Left hindlimb (tissue), 1 donor: ENCODE data around the gene NTRK3.

Experiments used
- DNase-seq: peaks from one replicate; pipeline ENCODE4 v3.0.0-alpha.2; 2018

The NTRK3 gene

DNA sequence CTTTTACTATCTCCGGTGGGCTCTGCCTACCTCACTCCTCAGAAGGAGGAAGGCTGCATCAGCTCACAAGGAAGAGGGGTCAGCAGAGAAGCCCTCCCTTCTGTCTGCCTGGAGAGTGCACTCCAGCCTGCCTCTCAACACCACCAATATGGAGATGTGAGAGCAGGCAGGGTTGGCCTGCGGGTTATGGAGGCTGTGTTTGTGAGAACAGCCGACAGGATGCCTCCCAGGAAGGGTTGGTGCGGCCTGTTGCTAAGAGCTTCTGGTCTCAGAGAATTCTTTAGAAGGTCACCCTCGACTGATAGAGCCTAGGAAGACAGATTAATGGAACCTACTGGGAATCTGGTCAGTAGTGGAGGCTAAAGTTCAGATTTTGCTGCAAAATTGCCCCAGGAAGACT, 326.1 kb downstream of the NTRK3 start:
- DNase-seq, result no peak

DNA sequence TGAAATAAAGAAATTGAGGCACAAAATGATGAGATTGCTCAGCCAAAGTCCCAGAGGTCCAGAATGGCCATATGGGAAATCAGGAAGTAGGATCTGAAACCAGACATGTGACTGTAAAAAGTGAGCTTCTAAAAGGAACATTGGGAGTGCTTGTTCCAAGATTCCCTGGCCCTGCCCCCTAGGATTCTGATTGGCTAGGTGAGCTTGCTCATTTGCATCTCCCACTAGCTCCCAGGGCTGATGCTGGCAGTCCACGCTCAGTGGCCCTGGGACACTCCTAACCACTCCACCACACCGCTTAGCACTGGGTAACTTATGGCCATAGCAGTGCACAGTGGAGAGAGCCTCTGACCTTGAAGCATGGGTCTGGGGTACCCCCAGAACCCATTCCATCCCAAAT, 326.7 kb downstream of the NTRK3 start:
- no peak for DNase-seq

DNA sequence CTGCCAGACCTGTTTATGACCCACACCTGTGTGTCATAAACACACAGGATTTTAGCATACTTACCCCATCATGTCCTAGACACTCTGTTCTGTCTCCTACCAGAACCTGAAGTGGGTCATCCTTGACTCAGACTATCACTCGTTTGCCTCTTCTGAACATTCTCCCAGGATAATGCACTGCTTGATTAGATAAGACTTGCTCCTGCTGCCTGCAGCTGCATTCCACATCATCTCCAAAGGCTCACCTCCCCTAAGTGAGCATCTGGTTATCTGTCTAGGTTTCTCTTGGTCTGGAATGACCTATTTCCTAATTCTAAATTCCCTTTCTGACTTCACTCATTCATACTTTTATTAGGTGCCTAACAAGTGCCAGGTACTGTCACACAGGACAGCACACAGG, 332.1 kb downstream of the NTRK3 start:
- DNase-seq, result no peak

DNA sequence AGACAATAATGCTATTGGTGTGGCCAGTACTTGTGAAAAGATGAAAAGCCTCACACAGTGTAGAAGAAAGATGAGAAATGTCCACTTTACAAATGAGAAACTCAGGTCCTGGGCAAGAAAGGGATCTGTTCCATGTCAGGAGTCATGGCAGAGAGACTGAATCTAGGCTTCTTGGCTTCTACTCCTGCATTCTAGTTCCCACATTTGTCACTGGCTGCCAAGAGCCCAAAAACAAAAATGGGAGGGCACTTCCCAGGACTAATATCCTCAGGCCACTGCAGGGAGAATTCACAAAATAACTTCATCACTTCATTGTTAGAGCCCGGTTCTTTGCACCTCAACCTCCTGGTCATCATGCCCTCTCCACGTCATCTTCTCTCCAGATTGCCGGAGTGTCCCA, 337.5 kb downstream of the NTRK3 start:
- DNase-seq, result no peak

DNA sequence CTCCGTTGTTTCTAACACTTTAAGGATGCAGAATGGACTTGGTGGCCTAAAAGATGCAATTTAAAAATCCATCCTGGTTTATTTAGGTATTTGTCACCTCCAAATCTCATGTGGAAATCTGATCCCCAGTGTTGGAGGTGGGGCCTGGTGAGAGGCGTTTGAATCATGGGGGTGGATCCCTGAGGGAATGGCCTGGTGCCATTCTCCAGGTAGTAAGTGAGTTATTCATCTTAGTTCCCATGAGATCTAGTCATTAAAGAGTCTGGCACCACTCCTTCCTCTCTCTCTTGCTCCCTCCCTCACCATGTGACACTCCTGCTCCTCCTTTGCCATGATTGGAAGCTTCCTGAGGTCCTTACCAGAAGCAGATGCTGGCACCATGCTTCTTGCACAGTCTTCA, 339.1 kb downstream of the NTRK3 start:
- DNase-seq, result no peak

DNA sequence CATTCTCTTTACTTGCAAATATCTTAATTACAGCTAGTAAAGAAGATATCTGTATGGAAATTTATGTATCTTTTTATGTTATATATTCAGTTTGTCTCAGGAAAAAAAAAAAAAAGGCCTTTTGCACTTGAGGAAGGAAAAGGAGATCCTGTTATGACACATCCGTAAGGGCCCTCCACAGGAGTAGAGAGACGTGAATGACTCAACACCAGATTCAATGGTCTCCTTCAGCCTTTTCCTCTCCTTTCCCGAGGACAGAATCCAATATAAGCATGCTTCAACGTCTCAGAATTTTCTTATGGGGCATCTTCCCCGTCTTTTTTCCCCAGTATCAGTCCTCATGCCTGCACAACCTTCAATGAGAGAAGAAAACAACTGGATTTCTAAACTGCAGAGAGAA, 340.3 kb downstream of the NTRK3 start:
- no peak for DNase-seq

DNA sequence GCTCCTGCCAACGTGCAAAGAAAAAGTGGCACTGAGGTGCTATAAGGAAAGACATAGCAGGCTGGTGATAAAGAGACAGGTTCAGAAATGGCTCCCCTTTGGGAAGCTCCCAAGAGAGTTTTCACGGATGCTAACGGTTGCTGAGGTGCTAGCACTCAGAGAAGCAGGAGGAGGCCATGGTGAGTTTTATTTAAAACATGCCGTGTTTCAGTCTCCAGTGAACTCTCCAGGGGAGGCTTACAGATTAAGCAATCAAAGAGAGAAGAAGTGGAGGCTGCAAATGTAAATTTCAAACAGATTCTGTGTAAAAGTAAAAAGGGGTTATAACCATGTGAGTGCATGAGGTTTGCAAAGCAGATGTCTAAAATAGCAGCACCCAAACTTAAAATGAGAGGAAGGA, 346.2 kb downstream of the NTRK3 start:
- DNase-seq, result no peak

DNA sequence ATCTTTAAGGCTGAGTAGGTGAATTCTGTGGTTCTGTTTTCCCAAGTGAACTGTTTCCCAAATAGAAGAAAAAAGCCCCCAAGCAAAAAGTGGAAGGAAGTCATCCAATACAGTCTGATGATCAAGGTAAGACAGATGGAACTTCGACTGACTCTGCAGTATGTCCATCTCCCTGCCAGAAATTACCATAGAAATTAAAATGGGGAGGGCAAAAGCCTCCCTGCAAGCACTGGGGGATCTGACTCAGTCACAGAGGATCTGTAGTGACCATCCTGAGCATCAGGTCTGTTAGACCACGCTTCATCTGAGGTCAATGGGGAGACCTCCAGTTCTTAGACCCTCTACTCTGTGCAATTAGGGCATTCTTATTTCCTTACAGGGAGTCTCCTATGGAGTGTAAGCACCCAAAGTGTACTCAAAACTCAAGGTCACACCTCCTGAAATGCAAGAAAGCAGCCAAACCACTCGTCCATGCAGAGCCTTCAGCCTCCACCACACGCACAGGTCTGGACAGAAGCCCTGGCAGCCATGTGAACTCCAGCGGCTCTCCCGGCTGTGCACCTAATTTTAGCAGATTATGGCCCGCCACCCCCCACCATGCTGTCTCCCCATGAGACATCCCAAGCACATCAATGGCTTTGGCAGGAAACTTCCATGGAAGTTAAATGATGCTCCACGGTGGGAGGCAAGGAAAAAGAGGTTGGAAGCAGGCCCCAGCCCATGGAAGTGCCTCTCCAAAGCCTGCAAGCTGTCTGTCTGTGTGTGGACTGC, 348.7 kb downstream of the NTRK3 start:
- no peak for DNase-seq

DNA sequence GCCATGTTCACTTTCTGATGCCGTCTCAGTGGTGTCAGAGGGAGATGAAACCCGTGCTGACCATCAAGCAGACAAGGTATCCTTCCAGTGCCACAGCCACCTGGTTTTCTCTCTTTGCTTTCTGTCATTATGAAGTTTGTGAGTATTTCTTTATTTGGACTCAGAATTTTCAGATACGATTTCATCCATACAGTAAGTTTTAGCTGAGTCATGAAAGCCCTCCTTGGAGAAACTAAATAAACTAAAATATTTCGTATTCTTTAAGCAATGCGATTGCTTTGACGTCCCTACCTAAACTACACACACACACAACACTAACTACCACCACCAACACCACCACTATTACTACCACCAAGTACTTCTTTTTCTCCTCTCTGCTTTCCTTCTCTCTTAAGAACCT, 350.1 kb downstream of the NTRK3 start:
- DNase-seq, result no peak

DNA sequence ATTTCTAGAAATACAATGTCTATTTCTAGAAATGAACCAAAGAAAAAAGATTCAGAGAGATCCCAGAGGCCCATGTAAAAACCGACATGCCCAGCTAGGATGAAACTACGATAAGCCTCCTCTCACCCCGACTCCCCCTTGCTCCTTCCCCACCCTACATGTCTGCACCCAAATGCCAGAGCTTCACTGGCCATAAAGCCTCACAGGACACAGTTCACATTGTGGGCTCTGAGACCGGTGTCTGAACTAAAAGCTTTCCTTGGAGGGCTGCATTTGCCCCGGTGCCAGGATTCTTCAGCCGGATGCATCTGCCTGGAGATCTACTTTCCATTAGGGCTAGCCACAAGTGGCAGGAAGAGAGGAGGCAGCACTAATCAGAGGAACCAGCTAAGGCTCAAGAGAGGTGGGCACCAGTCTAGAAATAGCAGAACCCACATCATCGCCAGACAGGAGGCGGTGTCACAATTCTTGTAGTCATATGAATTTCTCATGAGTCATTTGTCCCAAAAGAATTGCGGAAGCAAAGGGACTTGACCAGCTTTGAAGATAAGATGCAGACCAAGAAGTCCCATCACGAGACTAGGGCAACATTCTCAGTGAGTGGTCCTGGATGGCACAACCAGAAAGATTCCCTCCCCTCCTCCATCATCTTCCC, 353.6 kb downstream of the NTRK3 start:
- no peak for DNase-seq

DNA sequence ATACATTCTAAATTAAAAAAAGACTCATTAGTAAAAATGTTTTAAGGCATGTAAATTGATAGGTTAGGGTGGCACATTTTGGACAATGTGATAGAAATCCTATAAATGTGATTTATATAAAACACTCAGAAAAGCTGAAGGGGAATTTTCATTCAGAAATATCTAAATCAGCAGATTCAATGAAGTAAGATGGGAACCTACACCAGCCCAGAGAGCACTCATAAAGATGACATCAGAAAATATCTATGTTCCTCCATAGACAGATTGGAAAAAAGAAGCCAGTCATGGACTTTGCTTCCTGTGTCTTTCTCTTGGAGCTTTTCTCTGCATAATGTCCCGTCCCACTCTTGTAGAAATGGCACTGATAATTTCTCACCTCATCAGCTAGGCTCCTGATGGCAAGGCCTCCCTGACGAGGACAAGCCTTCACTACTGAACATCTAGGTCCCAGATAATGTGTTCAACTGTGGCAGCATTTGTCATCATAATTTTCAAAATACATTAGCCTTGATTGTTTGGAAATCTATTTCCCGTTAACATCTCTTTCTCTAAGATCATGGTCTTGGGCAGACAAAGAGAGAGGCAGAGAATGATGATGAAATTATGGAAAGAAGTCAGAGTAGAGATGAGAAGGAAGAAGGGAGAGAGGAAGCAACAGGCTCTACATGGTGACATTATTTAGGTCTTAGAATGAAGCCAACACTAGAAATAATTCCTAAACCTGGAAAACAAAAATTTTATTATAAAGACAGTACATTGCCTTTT, 354.4 kb downstream of the NTRK3 start:
- DNase-seq, result no peak

DNA sequence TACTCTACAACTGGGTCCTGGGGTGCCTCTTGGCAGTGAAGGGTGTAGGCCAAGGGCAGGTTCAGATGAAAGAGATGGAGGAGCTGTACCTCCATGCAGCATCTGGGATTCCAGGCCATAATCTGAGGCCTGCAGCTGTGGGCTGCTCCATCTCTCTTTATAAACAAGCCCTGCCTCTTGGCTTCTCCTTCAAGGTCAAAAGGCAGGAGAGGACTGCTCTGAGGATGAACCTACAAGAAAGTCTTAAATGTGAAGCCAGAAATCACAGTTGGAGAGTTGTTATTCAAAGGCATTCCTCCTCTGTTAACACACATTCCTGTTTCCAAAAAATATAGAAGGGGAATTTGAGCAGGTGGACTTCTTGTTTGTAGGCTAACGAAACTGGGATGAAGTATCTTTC, 355.5 kb downstream of the NTRK3 start:
- DNase-seq, result no peak

DNA sequence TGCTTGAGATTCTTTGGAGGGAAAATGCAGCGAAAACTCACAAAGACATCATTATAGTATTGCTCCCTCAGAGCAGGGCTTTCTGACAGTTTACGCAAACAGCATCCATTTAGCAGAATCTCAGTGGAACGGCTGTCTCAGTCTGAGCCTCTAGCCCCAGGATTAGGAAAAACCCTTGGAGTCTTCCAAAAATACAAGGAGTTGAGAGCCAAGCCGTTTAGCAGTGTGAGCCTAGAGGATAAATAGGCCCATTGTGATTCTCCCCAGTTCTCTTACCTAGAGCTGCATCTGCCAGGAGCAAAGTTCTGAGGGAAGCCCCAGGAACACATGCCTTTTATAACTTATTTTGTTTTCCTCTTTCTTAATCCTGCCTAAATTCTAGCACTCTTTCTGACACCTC, 359.6 kb downstream of the NTRK3 start:
- peak; percentile 39 for DNase-seq

DNA sequence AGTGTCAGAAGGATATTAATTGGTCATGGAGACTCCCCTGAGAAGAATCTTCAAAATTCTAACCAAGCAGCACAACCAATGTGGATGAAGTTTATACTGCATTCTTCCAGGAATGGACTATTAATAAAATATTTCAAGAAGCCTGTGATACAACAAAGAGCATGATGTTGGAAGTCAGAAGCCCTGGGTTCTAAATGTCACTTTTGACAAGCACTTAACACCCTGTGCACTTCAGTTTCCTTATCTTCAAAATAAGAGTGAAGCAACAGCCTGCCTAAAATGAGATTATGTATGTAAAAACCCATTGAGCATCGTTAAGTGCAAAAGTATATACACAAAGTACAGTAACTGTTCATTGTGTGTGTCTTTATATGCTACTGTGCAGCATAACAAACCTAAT, 369.4 kb downstream of the NTRK3 start:
- no peak for DNase-seq

DNA sequence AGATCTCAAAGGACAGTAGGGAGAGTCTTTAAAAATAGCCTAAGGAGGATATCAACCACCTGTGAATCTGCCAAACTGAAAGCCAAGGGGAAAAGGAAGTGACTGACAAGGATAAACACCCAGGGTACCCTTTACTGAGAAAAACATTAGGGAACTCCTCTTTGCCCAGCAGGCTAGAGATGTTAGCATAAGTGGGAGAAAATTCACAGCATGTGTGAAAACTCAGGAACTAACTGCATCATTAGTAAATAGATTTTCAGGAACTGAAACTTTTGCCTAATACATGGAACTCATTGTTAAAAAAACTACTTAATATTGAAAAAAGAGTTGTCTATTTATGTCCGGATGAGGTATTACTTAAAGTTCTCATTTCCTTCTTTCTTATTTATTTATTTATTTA, 375.5 kb downstream of the NTRK3 start:
- no peak for DNase-seq

DNA sequence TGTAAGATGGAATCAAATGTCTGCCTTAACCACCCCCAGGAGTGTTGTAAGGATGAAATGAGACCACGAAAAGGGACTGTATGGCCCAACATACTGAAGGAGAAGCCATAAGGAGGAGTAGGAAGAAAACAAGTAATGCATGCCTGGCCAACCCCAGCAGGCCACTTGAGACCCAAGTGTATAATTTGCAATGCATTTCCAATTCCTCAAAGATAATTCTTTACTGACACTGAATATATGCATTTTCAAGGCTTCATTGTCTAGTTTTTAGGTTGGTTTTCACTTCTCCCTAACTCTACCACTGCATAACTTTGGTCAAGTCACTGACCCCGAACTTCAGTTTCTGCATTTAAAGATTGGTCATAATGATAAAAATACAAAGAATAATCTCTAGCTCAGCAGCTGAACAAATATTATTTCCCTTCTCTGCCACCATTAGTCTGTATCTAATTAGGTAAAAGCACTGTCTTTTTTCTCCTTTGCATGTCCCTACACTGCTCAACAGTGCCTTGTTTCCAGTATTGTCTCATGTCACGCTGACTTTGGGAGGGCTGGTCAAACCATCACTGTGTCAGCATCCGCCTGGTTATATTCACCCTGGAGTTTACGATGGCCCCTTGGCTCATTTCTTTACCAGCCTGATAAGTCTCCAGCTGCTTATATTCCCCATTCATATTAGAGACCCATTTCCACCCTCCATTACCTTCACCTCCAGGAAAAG, 378.6 kb downstream of the NTRK3 start:
- DNase-seq, result no peak

DNA sequence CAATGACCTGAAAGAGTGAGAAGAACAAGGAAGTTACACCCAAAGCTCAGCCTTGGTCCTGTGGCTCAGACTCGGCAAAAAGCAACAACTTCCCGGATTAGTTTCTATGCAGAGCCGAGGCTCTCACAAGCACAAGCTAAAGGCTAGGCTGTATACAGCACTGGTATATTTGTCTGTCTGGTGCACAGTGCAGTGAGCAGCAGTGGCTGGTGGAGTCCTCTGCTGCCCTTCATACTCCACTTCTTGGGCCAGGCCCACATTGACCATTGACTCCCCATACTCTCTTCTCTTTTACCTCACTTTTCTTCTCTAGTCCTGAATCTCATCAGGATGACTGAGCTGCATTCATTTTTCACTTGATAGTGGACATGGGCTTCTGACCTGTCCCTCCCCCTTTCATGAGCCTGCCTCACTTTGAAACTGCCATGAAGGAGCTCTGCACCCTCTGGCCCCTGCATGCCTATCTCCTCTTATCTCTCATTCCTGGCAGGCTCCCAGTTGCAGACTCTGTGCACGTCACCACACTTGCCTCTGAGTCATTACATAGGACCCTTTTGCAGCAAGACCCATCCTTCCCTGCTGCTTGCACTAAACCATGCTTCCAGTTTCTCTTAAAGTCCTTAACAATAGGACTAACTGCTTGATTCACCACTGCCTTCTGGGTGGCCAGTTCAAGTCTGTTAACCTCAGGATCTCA, 379.3 kb downstream of the NTRK3 start:
- DNase-seq, result no peak

DNA sequence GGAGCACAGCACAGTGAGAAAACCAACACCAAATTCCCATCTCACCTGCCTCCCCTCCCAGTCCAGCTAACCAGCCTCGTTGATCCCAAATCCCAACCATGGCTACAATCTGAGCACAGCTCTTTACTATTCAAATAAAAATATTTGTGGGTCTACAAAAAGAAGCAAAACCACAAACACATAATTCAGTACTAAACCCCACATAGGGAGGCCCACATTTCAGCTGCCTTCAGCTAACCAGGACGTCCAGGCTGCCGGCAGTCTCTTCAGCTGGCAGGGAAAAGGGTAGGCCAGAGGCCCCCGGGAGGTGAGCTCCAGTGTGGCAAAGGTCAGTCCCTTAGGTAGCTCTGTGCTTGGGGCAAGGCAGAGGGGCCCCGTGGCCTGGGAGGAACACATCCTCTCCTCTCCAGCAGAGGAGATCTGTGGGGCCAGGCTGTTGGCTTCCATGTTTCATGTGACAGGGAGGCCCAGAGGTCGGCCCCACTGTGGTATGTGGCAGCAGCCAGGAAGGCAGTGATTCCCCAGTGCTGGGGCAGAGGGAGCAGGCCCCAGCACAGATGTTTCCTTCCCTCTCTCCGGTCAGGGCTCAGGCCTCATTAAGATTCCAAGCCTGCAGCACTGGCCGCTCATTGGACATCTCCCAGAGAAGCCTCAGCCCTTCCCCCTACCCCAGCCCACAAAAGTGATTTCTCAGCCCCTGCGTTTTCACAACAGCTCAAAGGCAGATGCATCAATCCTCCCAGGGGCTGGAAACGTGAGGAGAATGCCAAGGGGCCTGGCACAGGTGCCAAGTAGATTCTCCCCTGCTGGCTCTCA, 381.4 kb downstream of the NTRK3 start:
- peak; percentile 44 for DNase-seq

DNA sequence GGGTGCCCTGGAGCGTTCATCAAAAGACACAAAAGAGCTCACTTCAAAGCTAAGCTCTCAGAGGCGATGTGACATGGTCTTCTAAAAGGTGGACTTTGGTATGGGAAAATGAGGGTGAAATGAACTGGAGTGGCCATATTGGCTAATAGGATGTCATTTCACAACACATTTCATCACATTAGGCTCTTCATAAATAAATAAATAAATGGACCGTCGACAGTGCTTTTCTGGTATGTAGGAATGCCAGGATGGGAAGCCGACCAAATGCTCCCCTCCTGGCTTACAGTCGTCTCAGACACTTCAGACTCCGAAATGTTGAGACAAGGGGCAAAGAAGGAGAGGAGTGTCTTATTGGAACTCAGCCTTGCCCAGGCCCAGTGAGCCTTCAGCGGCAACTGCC, 383.0 kb downstream of the NTRK3 start:
- no peak for DNase-seq

DNA sequence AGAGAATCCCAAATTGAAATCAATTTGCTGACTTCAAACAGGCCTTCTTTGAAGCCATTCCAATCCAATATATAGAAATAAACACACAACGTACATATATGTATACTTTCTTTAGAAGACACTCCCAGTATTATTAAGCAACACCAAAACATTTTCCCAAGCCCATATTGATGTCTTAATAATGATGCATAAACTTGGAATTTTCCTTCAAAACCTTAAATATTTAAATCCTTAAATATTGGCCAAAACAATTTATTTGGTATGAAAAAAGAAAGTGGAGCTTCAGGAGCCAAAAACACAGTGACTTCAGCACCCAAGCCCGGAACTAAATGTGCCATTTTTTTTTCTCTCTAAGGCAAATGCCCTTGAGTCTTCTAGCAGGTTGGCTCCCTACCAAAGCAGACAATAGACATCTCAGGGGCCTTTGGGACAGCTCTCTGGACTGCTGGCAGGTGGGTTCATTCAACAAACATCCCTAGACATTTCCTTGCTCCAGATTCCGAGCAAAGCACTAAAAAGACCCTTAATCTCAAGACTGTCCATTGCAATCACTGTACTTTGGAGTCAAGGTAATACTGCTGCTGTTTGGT, 384.7 kb downstream of the NTRK3 start:
- DNase-seq, result no peak

DNA sequence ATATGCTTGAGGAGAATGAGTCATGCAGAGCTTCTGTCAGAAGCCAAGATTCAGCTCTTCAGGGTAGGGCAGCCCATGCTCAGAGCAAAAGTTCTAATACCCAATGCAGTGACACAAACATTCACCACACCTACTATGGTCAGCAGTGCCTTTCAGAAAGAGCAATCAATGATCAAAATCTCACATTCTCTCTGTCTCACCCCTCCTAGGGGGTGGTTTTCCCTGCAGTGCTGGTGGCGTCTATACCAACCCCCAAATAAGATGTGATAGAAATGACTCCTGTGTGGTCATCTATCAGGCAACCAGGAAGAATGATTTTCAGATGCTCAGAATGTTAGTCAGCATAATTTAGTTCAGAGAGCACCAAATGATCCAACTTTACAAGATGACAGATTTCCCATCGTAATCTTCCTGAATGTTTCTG, 385.3 kb downstream of the NTRK3 start:
- DNase-seq, result no peak
